T1000 (cell line): Measurements from ENCODE around the gene CLK1.
A peak's percentile ranks its signal among the peaks of the same experiment; 100 is the strongest.

Experiments
- DNase-seq: peaks from one replicate; lab custom pipeline; 2025; ENCODE audit warnings: mixed read lengths; lab: John Stamatoyannopoulos, UW

The CLK1 gene

DNA sequence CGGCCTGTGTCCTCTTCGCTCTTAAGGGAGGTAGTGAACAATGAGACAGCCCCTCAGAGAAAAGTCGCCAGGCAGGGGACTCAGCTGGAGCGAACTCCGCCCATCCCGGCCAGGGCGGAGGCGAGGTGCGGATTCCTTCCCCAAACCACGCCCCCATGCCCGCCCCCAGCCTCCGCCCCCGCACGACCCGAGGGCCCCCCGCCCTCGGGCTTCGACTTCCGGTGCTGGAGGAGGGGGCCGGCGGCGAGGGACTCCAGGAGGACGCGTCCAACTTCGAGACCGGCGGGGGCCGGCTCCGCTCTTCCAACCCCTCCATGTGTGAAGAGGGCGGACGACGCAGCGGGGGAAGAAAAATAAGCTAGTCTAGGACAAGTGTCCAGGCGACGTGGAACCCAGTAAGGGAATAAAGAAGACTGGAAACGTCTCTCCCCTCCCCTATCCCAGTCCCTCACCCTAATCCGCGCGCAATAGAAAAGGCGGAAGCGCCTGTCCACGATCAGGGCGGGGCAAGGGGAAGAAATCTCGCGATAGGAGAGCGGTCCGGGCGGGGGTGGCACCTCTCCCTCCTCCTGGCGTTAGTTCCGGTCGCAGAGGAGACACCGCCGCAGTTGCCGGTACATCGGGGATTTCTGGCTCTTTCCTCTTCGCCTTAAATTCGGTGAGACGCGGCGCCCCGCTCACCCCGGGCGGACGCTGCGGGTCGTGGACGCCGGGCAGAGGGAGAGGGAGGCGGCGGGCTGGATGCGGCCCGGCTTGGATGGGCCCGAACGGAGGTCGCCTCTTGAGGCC is 52.9 kb downstream of the CLK1 start, which contains the start of gene BZW1:
Gene BZW1, plus strand, starts transcription at position 578 of the 789 bp plus-strand sequence. CDS start 1,308 bp downstream, outside the sequence.
- DNase-seq, result peak; percentile 93

DNA sequence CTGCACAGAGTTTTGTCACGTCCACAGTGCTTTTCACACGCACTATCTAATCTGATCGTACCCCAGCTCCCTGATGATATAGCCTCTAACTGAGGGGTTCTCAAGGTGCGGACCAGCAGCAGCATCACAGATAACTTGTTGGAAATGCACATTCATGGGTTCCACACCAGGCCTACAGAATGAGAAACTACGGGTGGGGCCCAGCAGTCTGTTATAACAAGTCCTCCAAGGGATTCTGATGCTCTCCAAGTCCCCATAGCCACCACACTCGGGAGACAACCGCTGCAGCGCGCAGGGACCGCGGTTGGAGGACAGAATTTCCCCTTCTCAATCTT is 53.5 kb downstream of the CLK1 start:
- DNase-seq, result no peak

DNA sequence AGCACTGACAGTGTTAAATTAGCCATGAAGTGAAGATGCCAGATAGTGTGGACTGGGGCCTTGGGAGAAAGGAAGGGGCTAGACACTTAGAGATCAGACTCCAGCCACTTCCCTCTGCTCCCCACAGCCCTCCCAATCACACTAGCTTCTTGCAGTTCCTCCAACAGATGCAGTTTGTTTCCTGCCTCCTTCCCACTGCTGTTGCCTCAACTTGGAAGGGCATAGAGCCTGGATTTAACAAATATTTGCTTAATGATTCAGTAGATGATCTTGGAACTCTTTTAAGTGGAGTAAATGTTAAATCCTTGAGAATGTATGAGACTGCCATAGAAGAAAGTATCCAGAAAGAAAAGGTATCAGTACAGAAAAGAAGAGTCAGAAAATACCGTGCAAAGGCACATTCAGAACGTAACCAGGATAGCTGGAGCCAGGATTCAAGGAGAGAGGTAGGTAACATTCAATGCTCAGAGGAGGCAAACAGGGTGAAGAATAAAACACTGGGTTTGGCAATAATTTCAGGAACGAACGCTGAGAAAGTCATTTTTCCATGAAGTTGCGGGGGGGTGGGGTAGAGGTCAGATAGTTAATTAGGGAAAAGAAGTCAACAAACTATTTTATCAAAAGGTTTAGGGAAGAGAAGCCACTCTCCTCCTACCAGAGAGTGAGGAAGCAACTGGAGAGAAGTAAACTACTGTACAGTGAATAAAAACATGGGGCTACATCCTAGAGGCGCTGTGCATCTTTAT is 54.0 kb downstream of the CLK1 start:
- no peak for DNase-seq

DNA sequence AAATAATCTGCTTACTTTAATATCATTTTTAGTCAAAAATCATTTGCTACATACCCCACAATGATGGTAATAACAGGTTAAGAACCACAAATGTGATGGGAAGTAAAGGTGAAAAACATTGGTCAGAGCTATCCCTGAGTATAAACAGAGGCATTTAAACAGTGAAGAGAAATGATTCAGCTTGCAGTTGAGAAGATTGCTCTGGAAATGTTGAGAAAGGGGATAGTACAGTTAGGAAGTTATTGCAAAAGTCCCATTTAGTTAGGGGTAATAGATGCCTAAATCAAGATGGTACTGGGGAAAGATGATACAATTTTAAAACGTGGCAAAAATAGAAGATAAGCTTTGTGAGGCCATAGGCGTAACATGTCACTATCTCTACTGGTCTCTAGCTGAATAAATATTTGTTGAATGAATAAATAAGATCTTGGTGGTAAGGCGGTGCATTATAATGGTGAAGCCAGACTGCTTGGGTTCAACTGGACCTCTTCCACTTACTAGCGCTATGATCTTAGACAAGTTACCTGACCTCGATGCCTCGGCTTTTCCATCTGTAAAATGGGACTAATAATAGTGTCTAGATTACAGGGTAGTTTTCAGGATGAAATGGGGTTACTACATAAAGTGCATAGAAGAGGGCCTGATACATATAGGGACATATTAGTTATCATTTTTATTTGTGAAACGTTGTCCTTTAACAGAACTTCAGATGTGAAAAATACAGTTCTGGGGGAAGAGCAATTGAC is 54.8 kb downstream of the CLK1 start:
- DNase-seq, result no peak
